Measurements from ENCODE around the gene NOXA1. TPM values are rescaled to one million over a fixed set of nuclear protein-coding genes. Genes with fewer than 3 reads are reported as not detected.

NOXA1 gene
- total and polyA plus RNA-seq, 7 donors, result 1.4 to 16.4 (median 3.3) TPM

DNA sequence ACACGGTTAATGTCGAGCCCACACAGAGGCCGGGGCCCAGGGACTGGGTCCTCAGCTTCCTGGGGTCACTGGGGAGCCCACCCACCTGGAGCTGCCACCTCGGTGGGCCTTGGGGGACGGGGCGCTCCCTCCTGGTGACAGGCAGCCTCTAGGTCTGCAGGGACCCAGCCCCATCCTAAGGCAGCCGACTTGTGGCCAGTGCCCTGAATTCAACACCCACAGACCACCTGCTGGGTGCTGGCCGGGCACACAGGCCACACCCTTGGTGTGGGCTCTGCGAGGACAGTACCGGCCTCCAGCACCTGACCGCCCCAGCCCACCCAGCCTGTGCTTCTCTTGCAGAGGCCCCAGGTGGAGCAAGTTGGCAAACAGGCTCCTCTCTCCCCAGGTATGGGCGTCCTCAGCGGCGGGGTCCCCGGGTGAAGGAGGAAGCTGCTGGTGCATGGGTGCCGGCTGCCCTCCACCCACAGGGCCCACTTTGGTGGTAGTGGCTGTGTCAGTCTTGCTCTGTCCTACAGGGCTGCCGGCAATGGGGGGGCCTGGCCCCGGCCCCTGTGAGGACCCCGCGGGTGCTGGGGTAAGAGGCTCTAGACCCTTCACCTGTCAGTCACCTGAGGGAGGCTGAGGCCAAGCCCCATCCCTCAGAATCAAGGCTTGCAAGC is 9.6 kb downstream of the NOXA1 start:
- 92% methylated on average over 20 of the region's 20 CpGs for WGBS, 2 donors
- Histone ChIP-seq H3K4me1 (peaks cover 0 to 11% (median 10%) of the 10 kb centered on the region in 4 donors), H3K9me3 (no peaks in the 10 kb centered on the region), H3K27me3 (peaks cover 0 to 27% (median 7%) of the 10 kb centered on the region in 3 donors), H3K4me3 (no peak overlapping the region), H3K36me3 (no peaks in the 10 kb centered on the region), H3K27ac (no peak overlapping the region)
- intact Hi-C loops (cut with DNase I), result no loop called here
- DNase-seq, result no peak
- no peak for TF ChIP-seq POLR2AphosphoS5 (IDR thresholded peaks at IDR 0.05)
- TF ChIP-seq POLR2A (IDR thresholded peaks at IDR 0.05), result no peak
- TF ChIP-seq CTCF (IDR thresholded peaks at IDR 0.05), result no peak
- TF ChIP-seq EP300 (IDR thresholded peaks at IDR 0.05), result no peak

DNA sequence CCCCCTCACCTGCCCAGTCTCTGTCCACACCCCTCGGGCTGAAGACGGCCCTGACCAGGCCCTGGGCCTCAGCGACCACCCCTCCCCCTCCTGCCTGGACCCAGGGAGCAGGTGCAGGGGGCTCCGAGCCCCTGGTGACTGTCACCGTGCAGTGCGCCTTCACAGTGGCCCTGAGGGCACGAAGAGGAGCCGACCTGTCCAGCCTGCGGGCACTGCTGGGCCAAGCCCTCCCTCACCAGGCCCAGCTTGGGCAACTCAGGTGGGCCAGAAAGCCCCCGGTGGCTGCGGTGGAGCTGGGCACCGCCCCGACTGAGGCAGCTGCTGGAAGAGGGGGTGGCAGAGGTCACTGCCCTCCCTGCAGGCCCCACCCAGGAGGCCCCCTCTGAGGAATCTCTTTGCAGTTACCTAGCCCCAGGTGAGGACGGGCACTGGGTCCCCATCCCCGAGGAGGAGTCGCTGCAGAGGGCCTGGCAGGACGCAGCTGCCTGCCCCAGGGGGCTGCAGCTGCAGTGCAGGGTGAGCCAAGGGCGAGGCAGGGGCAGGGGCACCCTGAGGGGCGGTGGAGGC is 10.2 kb downstream of the NOXA1 start:
- 82 to 85% methylated on average over 19 of the region's 19 CpGs for WGBS, 2 donors
- intact Hi-C loops (cut with DNase I), result no loop called here

GRCh38 chr9:137433916-137434431 is 10.8 kb downstream of the NOXA1 start:
- H3K27ac ChIP-seq, result no peak overlapping the region
- no peaks in the 10 kb centered on the region for H3K36me3 ChIP-seq
- DNase-seq, result no peak
- peaks cover 0 to 11% (median 10%) of the 10 kb centered on the region in 4 donors for H3K4me1 ChIP-seq
- 83 to 88% methylated on average over 26 of the region's 26 CpGs for WGBS, 2 donors
- H3K27me3 ChIP-seq, result peaks cover 0 to 36% (median 17%) of the 10 kb centered on the region in 3 donors
- TF ChIP-seq POLR2A (IDR thresholded peaks at IDR 0.05) (no peak), POLR2AphosphoS5 (IDR thresholded peaks at IDR 0.05) (no peak), EP300 (IDR thresholded peaks at IDR 0.05) (no peak)
- H3K9me3 ChIP-seq, result no peaks in the 10 kb centered on the region
- intact Hi-C loops (cut with DNase I), result no loop called here
- no peak overlapping the region for H3K4me3 ChIP-seq

More for the DNA sequence above, 10.2 kb downstream of the NOXA1 start:
- Histone ChIP-seq H3K36me3 (no peaks in the 10 kb centered on the region), H3K9me3 (no peaks in the 10 kb centered on the region), H3K4me3 (no peak overlapping the region), H3K27ac (no peak overlapping the region), H3K27me3 (peaks cover 0 to 31% (median 12%) of the 10 kb centered on the region in 3 donors), H3K4me1 (peaks cover 0 to 11% (median 10%) of the 10 kb centered on the region in 4 donors)
- DNase-seq, result no peak
- no peak for TF ChIP-seq CTCF (IDR thresholded peaks at IDR 0.05)
- TF ChIP-seq EP300 (IDR thresholded peaks at IDR 0.05), result no peak
- no peak for TF ChIP-seq POLR2A (IDR thresholded peaks at IDR 0.05)
- TF ChIP-seq POLR2AphosphoS5 (IDR thresholded peaks at IDR 0.05), result no peak

DNA sequence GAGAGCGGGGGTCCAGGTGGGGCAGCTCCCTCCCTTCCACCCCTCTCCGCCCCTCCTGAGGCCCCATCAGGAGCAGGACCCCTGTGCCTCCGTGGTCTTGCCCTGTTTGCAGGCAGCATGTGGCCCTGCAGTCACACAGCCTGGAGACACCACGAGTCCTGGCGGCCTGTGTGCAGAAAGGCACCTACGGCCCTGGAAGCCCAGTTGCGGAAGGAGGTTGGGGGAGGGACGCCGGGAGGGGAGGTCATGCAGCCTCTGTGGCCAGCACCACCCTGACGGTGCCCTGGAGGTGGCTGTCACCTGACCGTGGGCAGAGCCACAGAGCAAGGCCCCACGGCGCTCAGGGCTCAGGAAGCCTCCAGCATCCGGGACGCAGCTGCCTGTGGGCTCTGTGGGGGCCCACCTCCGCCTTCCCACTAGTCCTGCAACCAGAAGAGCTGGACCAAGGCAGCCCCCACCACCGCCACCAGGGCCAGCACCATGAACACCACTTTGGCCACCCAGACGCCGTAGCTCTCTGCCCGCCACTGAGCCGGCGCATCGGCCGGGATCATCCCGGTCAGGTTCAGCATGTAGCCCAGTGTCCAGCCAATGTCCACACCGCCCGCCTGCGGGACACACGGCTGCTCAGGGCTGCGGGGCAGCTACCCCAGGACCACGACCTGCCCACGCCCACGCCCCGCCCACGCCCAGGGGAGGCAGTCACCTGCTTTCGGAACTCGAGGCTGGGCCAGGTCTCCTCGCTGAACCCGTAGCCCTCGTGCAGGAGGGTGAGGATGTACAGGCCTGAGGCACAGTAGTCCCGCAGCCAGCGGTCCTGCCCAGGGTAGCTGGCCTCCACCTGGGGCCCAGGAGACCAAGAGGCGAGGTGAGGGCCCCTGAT is 11.5 kb downstream of the NOXA1 start:
- 74 to 75% methylated on average over 43 of the region's 43 CpGs for WGBS, 2 donors
- no peak for DNase-seq
- Histone ChIP-seq H3K27me3 (peaks cover 0 to 43% (median 17%) of the 10 kb centered on the region in 3 donors), H3K4me1 (peaks cover 0 to 11% (median 10%) of the 10 kb centered on the region in 4 donors), H3K36me3 (no peaks in the 10 kb centered on the region), H3K4me3 (no peak overlapping the region), H3K9me3 (no peaks in the 10 kb centered on the region), H3K27ac (no peak overlapping the region)
- no peak for TF ChIP-seq CTCF (IDR thresholded peaks at IDR 0.05)
- TF ChIP-seq POLR2A (IDR thresholded peaks at IDR 0.05), result no peak
- TF ChIP-seq POLR2AphosphoS5 (IDR thresholded peaks at IDR 0.05), result no peak
- TF ChIP-seq EP300 (IDR thresholded peaks at IDR 0.05), result no peak
- intact Hi-C loops (cut with DNase I), result no loop called here

All from sigmoid colon (tissue), 7 donors.